ENCODE results near the gene RBPJ. TPM values are rescaled to one million over a fixed set of nuclear protein-coding genes. Genes with fewer than 3 reads are reported as not detected.

RBPJ gene
- total and polyA plus RNA-seq, 2 of the 8 experiments (the other 6 are each of a cell fraction or from before 2014, with no cell fraction given), result 65.5 to 217 TPM

GRCh38 chr4:26434030-26434639 is 113.3 kb downstream of the RBPJ start:
- Histone ChIP-seq H3K27me3 (replicated peaks in 1 of 4; ENCODE audit: control insufficient read depth in 3 of 4, extremely low read depth in 1 of 4, insufficient read depth in 3 of 4, low read length in 3 of 4) (no peaks in the 10 kb centered on the region), H4K20me1 (replicated peaks in 1 of 2; ENCODE audit: control insufficient read depth in 1 of 2, insufficient read depth in 2 of 2, low read length in 2 of 2) (no peaks in the 10 kb centered on the region), H4K5ac (ENCODE audit: insufficient read length, low read depth, low read length) (no peak overlapping the region), H2BK5ac (ENCODE audit: low read depth, low read length) (no peak overlapping the region), H2BK120ac (replicated peaks; ENCODE audit: low read depth, low read length) (no peak overlapping the region), H3K36me3 (ENCODE audit: control insufficient read depth in 2 of 4, insufficient read depth in 4 of 4, low read length in 3 of 4) (peaks cover 2 to 56% (median 26%) of the 10 kb centered on the region in 4 experiments), H3K27ac (ENCODE audit: low read depth, low read length) (no peak overlapping the region), H2BK15ac (ENCODE audit: low read length) (no peak overlapping the region), H2BK12ac (ENCODE audit: low read depth, low read length) (no peak overlapping the region), H4K91ac (replicated peaks; ENCODE audit: insufficient read length, low read length) (no peak overlapping the region), H2BK20ac (ENCODE audit: low read length) (no peak overlapping the region), H3K4me2 (ENCODE audit: insufficient read depth in 1 of 2, low read depth in 2 of 2, low read length in 2 of 2) (no peak overlapping the region), H3K9me3 (ENCODE audit: insufficient read depth in 2 of 2, low read depth in 1 of 2, low read length in 1 of 2) (no peaks in the 10 kb centered on the region), H2AK5ac (ENCODE audit: low read depth, low read length) (no peak overlapping the region), H2AFZ (ENCODE audit: low read length) (no peak overlapping the region), H3K4me3 (ENCODE audit: extremely low read depth in 1 of 4, insufficient read depth in 2 of 4, low read depth in 3 of 4, low read length in 4 of 4) (no peak overlapping the region), H3K79me2 (ENCODE audit: control insufficient read depth in 1 of 2, insufficient read depth in 2 of 2, low read length in 2 of 2) (no peaks in the 10 kb centered on the region), H3K23me2 (ENCODE audit: low read depth, low read length) (no peaks in the 10 kb centered on the region), H3K56ac (replicated peaks; ENCODE audit: insufficient read length, low read depth, low read length) (no peak overlapping the region), H3K4ac (replicated peaks; ENCODE audit: insufficient read length, low read depth, low read length) (no peak overlapping the region), H3K18ac (ENCODE audit: extremely low read depth, low read length) (no peak overlapping the region), H4K8ac (ENCODE audit: extremely low read depth, insufficient read depth, low read length) (no peak overlapping the region), H3K14ac (ENCODE audit: insufficient read length) (no peak overlapping the region), H3K4me1 (replicated peaks in 1 of 4; ENCODE audit: control insufficient read depth in 3 of 4, insufficient read depth in 4 of 4, low read length in 3 of 4) (no peaks in the 10 kb centered on the region), H3K9ac (replicated peaks in 1 of 4; ENCODE audit: extremely low read depth in 1 of 4, low read depth in 3 of 4, low read length in 3 of 4) (no peak overlapping the region), H3K79me1 (ENCODE audit: low read depth, low read length) (no peaks in the 10 kb centered on the region), H3K23ac (ENCODE audit: insufficient read length) (no peak overlapping the region)
- ChIA-PET CTCF (ENCODE audit: partially characterized antibody) (interaction anchor here (0.6 to 1.4 kb wide), 4 partner anchors 18 to 682 kb away, joined by 4 to 5 read pairs (median 4); no protein-coding TSS in a partner anchor), POLR2A (ENCODE audit: partially characterized antibody) (interaction anchor here (1.5 kb wide), 1 partner anchor 8 kb away, joined by 4 read pairs; no protein-coding TSS in a partner anchor)
- WGBS, 2 experiments (ENCODE audit: extremely low coverage in 1 of 2, insufficient coverage in 1 of 2, insufficient read length in 1 of 2, insufficient replicate concordance in 2 of 2, low coverage in 1 of 2, low lambda C conversion rate in 2 of 2, missing lambda C conversion rate in 1 of 2), result 94% methylated on average over 2 of the region's 2 CpGs; no CpG with 5 or more reads in 1 of the 2 experiments
- no peak for FAIRE-seq
- no peak for DNase-seq (ENCODE audit: low read depth in 1 of 2, low spot score in 2 of 2)
- TF ChIP-seq CTBP2 (IDR thresholded peaks at IDR 0.05; ENCODE audit: borderline replicate concordance, insufficient read depth, insufficient read length, low read length) (no peak), TAF1 (IDR thresholded peaks at IDR 0.05; ENCODE audit: low read depth, low read length) (no peak), RXRA (IDR thresholded peaks at IDR 0.05; ENCODE audit: insufficient read depth, low read depth, low read length) (no peak), POLR2A (IDR thresholded peaks at IDR 0.05; ENCODE audit: control extremely low read depth in 1 of 2, low read depth in 2 of 2, low read length in 2 of 2) (no peak), RBBP5 (IDR thresholded peaks at IDR 0.05; ENCODE audit: borderline replicate concordance, low read depth, low read length) (no peak), CREB1 (IDR thresholded peaks at IDR 0.05) (no peak), KDM4A (IDR thresholded peaks at IDR 0.05; ENCODE audit: low read depth, low read length, severe bottlenecking) (no peak), PHF8 (conservative IDR thresholded peaks at IDR 0.05; ENCODE audit: low read depth, low read length) (no peak), BCL11A (IDR thresholded peaks at IDR 0.05; ENCODE audit: low read depth in 2 of 2, low read length in 2 of 2) (no peak), ASH2L (IDR thresholded peaks at IDR 0.05; ENCODE audit: low read length) (no peak), CBX5 (IDR thresholded peaks at IDR 0.05; ENCODE audit: low read depth, low read length) (no peak)

Data from H1 (cell line).